Liver (tissue), 3 donors: Measurements from ENCODE around the gene USP44.

ENCODE experiments used
- HNF4G ChIP-seq: IDR thresholded peaks from 2 replicates; pipeline ENCODE4 v1.6.1; 2016; ENCODE audit warnings: antibody characterized with exemption
- RAD21 ChIP-seq, 2 donors: IDR thresholded peaks; 2 replicates each; pipeline ENCODE4 v1.6.1; 2016; ENCODE audit warnings: antibody characterized with exemption in 2 of 2, mild to moderate bottlenecking in 2 of 2
- TF ChIP-seq, protein P1 (sequence below): fragments of 150-350 bp; IDR thresholded peaks from 2 replicates; pipeline ENCODE4 v1.5.1; 2017; ENCODE audit warnings: improper control_type of control experiment, low read depth, low read length; ENCODE audit not compliant: missing input control
- donor health status: healthy.
- donor health status: healthy.

- TF ChIP-seq, protein P1, sequence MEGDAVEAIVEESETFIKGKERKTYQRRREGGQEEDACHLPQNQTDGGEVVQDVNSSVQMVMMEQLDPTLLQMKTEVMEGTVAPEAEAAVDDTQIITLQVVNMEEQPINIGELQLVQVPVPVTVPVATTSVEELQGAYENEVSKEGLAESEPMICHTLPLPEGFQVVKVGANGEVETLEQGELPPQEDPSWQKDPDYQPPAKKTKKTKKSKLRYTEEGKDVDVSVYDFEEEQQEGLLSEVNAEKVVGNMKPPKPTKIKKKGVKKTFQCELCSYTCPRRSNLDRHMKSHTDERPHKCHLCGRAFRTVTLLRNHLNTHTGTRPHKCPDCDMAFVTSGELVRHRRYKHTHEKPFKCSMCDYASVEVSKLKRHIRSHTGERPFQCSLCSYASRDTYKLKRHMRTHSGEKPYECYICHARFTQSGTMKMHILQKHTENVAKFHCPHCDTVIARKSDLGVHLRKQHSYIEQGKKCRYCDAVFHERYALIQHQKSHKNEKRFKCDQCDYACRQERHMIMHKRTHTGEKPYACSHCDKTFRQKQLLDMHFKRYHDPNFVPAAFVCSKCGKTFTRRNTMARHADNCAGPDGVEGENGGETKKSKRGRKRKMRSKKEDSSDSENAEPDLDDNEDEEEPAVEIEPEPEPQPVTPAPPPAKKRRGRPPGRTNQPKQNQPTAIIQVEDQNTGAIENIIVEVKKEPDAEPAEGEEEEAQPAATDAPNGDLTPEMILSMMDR = no peak
- TF ChIP-seq RAD21 (IDR thresholded peaks at IDR 0.05) (no peak), HNF4G (no peak)
These were observed 37.7 kb downstream of the USP44 start for GRCh38 chr12:95513599-95513998.
